ENCODE measurements around the gene SH3PXD2B.
A peak's percentile ranks its signal among the peaks of the same experiment; 100 is the strongest.

SH3PXD2B gene

DNA sequence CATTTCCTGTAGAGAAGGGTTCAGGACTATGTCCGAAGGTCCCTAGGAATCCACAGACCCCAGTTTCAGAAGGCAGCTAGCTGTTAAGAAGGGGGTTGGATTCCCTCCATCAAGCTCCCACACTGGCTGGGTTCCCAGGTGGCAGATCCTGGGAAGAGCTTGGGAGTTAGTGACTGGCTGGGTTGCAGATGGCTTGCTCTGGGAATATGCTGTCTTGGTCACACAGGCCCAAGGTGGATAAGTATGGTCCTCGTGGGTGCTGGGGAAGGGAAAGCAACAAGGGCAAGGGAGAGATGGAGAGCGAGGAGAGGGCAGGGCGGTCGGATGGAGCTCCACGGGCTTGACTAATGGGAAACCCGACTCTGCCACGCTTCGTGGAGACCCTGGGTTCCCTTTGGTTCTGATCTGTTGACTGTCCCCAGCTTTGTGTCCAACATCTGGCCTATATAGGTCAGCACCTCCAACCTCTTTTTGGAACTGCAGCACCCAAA is 17.4 kb downstream of the SH3PXD2B start:
- no peak for DNase-seq
- no peak for ATAC-seq

DNA sequence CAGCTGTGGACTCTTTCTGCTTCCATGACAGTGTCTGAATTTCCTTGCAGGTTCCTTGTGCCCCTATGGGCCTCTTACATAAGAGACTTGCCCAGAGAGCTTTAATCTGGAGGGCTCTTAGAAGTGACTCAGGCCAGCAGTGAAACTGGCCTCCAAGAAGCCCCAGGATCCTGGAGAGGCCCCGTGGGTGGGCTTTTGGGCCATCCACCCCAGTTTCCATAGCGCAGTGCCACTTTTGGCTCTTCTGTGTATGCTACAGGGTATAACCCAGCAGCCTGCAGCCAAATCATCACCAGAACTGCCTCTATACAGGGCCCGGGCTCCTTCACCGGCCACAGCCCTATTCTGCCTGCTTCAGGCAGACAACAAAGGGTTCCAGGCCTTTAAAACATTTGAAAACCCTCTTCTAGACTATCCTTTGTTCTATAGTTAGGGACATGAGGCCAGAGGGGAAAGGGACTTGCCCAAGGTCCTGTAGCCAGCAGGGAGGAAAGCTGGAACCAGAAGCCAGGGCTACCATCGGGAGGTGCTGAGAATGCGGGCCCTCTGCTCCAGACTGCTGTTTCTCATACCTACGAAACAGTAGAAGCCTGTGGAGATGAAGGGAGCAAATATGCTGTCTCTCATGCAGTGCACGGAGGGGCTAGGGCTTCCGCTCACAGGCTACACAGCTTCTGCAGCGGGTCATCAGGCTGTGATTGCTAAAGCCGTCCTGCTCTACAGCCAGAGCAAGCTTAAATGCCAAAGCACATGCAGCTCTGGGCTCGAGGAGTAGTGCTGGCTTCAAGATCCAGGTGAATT is 18.0 kb downstream of the SH3PXD2B start:
- DNase-seq (no peak), ATAC-seq (no peak)

DNA sequence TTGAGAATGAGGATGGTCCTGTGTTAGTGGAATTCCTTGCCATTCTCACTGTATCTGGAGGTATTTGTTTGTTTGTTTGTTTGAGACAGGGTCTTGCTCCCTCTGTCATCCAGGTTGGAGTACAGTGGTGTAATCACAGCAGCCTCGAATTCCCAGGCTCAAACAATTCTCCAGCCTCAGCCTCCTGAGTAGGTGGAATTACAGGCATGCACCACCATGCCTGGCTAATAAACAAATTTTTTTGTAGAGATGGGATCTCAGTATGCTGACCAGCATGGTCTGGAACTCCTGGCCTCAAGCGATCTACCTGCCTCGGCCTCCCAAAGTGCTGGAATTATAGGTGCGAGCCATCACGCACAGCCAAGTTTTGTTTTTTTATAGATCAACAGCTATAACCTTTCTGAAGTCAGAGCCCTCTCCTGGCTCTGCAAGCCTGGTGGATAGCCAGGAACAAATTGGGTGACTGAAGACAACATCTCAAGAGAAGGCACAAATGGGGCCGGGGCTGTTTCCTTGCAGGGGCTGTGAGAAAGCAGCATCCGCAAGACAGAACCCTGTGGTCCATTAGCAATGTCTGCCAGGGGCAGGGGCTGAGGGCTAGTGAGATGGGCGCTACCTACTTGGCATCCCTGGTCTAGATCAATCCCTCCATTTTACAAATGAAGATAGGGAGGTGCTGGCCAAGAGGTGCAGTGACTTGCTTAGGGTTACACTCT is 18.8 kb downstream of the SH3PXD2B start:
- ATAC-seq (no peak), DNase-seq (no peak)

DNA sequence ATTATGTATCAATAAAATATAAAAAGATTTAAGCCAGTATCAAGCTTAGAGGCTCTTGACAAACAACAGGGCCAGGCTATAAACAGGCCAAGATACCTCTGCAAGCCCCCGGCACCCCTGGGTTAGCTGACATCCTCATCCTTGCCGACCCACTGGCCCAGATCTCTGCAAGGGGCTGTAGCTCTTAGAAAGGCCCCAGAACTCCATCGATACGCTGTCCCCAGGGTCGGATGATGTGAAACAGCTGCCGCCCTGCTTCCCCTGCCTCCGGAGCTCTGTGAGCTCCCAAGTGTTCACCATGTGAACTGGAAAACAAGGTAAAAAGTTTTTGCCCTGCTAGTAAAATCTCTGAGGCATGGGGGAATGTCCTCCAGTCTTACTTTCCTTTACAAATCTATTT is 20.1 kb downstream of the SH3PXD2B start:
- ATAC-seq, result no peak
- DNase-seq, result no peak

DNA sequence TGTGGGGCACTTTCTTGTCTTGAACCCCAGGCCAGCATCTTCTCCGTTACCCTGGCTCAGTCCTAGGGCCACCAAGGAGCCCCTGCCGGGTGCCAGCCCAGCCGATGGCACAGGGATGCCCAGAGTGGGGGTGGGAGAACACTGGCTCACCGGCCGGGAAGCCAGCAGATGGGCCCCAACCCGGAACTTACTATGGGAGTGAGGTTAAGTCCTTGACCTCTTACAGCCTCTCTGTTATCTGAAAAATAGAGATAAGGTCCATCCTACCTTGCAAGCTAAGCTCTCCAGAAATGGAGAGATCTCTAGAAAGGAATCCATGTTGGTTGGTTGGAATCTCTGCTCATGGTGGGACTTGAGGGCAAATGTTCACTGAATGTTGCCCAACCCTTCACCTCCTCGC is 20.8 kb downstream of the SH3PXD2B start:
- DNase-seq (no peak), ATAC-seq (no peak)

DNA sequence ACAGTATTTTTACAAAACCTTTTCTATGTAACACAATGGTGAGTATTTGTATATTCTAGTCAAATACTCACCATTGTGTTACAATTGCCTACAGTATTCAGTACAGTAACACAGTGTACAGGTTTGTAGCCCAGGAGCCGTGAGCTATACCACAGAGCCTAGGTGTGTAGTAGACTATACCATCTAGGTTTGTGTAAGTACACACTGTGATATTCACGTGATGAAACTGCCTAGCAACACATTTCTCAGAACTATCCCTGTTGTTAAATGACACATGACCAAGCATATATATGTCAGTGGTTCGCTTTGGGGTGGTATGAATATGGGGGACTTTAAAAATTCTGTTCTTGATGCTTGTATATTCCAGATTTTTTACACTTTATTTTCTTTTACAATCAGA is 21.3 kb downstream of the SH3PXD2B start:
- ATAC-seq, result no peak
- DNase-seq, result no peak

DNA sequence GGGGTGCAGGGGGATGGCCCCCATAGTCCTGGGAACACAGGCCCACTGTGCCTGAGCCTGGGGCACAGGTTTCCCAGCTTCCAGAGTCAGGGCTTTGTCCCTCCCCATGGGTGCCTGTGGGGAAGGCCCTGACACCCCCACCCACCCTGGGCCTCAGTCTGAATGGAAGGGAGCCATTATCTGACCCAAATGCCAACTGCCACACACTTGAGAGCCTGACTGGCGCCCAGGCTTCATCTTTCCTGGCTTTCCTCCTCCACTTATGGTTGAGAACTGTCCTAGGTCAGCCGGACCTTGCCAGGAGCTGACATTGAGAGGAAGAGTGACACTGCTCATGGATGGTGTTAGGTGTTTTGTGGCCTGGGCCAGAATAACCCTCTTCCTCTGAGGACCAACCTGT is 24.0 kb downstream of the SH3PXD2B start:
- no peak for ATAC-seq
- no peak for DNase-seq

DNA sequence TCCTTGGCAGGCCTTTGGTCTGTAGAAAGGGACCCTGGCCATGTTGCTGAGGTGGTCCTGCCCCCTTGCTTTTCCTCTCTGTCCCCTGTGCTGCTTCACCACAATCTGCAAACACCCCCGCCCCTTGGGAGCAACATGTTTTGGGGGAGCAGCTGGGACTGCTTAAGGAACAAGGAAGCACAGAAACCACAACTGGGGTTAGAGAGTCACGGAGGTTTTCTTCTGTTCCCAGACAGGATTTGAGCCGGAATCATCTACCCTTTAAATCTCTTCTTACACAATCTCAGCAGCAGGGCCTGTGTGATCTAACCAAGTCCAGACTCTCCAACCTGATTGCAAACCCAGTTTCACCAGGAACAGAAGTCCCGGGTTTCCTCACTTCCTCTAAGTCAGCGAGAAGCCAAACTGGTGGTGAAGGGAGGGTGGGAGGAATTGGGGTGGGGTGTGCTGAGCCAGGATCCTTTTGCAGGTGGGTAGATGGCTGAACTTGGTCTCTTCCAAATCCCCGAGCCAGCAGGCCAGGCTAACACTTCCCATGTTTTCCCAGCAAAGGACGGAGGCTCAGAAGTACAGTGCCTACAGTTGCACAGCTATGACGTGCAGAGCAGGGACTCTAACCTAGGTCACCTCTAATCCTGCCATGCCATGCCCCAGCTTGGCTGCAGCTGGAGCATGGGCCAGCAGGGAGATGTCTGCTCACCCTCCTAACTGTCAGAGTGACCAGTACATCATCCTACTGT is 25.0 kb downstream of the SH3PXD2B start:
- ATAC-seq, result no peak
- no peak for DNase-seq

DNA sequence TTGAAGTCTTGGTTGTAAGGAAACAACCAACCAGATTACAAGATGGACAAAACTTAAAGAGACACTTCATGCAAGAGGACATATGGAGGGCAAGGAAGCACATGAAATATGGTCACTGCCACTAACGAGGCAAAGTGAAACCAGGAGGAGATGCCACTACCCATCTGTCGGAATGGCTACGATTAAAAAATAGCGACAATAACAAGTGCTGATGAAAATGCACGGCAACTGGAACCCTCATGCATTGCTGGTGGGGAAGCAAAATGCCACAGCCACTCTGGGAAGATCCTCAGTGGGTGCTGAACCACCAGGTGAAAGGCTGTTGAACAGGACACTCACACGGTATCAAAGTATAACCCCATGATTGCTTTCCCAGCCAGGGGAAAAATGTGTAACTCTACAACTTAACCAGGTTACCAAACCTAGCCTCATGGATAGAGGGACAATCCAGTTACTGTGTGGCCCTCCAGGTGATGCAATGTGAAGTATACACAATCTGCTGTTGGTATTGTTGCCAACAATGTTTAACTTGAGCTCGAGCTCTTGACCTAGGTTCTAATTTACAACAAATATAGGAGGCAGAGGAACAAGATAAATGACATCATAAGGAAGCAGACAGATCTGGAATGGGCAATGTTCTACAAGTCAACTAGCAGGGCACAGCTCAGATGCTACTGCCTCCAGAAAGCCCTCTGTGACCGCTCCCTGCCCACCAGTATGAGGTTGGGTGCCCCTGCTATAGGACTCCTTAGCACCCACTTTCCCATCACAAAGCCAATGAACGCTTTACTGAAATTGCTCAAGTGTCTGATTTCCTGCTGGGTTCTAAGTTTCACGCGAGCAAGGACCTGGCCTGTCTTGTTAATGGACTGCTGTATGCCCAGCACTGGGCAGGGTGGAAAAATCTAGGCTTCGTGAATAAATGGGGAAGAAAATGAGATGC is 25.8 kb downstream of the SH3PXD2B start:
- DNase-seq (no peak), ATAC-seq (no peak)

DNA sequence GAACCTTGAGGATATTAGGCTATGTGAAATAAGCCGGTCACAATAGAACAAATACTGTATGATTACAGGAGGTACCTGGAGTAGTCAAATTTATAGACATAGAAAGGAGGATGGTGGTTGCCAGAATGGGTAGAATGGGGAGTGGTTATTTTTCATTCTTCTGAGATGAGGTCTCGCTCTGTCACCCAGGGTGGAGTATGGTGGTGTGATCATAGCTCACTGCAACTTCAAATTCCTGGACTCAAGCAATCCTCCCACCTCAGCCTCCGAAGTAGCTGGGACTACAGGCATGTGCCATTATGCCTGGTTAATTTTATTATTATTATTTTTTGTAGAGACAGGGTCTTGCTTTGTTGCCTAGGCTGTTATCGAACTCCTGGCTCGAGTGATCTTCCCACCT is 27.1 kb downstream of the SH3PXD2B start:
- no peak for DNase-seq
- no peak for ATAC-seq

DNA sequence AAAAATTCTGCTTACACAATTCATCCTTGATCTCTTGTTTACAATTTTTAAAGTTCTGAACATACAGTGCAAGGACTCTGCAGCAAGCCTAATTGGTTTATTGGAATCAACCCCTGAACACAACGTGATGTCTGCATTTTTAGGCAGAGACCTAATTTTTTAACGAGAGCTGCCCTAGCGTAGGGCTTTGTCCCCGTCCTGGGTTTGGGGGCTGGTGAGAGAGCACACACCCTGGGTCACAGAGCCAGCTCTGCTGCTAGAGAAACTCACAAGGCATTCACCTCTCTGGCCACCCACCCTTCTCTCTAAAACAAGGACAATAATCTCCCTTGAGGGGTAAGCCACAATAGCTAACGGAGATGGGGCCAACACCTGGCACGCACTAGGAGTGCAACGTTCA is 28.2 kb downstream of the SH3PXD2B start:
- ATAC-seq, result no peak
- no peak for DNase-seq

DNA sequence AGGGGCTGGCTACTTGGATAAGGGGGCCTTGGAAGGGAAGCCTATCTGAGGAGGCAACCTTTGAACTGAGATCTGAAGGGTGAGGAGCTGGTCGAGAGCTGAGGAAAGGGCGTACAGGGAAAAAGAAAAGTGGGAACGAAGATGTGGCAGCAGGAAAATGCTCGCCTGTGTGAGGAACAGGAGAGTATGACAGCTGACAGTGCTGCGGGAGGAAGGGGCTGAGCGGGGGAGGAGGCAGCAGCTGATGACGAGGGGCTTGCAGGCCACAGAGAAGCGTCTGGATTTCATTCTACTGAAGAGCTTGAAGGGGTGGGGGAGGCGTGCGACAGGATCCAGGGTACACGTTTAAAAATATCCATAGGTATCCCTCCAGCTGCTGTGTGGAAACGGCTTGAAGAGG is 28.9 kb downstream of the SH3PXD2B start:
- ATAC-seq (no peak), DNase-seq (no peak)

DNA sequence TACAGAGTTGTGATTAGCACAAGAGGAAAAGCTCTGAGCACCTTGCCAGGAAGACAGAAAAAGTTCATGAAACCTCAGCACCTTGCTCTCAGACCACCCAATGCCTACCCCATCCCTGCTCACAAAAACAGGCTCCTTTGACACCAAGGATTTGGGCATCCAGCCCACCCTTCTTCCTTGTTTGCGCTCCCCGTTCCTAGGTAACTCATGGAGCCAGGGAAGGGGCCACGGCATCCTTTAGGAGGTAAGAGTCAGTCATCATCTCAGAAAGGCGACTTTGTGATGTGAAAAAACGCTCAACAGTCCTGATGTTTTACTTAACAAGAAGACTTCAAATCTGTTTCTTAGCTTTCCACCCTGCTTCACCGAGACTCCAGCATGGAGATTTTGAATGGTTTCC is 29.5 kb downstream of the SH3PXD2B start:
- no peak for ATAC-seq
- DNase-seq, result no peak

DNA sequence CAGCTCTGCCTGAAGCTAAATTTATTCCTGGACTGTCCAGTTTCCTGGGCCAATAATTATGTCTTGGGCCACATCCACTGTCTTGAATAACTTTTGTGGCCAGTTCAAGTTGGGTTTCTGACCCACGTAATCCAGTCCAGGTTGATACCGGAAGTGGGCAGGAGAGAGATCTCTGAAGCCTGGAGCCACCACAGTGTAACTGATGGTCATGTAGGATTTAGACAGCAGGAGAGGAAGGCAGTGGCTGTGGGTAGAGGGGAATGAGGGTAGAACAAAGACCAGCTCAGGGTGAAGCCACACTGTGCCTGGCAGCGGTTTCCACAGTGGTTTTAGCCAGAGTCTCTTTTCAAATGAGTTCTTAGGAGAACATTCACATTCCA is 30.2 kb downstream of the SH3PXD2B start:
- DNase-seq (no peak), ATAC-seq (no peak)

DNA sequence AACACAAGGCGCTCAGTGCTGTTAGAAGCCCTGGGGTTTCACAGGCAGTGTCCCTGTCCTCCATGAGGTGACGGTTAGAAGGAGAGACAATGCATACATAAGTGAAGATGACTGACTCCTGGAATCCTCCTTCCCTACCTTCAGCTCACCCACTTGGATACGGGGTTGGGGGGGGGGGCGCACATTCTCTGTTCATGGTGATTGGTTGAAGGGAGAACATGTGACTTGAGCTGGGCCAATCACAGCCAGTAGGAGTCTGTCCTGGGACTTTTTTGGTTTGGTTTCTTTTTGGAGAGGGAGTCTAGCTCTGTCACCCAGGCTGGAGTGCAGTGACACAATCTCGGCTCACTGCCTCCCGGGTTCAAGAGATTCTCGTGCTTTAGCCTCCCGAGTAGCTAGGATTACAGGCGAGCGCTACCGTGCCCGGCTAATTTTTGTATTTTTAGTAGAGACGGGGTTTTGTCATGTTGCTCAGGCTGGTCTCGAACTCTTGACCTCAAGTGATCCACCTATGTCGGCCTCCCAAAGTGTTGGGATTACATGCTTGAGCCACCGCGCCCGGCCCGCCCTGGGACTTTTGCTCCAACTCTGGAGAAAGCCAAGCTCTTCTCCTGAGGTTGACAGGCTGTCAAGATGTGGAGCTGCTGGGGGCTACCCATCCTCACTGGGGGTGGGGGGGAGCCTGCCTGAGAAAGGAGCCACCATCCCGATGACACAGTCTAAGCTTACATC is 30.8 kb downstream of the SH3PXD2B start:
- ATAC-seq, result no peak
- no peak for DNase-seq

DNA sequence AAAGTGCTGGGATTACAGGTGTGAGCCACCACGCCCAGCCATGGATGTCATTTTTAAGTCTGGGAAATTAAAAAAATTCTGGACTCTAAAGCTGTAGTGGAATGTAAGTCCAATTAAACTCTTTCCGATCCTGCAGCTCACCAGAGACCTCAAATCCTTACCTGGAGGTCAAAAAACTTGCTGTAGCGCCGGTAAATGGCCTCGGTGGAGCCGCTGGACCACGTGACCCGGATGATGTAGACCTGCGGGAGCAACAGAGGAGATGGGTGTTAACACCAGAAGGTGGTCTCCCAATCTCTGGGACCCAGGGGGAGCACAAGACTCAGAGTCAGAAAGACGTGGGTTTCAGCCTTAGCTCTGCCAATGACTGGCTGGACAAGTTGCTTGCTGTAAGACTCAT is 32.1 kb downstream of the SH3PXD2B start:
- no peak for ATAC-seq
- no peak for DNase-seq

DNA sequence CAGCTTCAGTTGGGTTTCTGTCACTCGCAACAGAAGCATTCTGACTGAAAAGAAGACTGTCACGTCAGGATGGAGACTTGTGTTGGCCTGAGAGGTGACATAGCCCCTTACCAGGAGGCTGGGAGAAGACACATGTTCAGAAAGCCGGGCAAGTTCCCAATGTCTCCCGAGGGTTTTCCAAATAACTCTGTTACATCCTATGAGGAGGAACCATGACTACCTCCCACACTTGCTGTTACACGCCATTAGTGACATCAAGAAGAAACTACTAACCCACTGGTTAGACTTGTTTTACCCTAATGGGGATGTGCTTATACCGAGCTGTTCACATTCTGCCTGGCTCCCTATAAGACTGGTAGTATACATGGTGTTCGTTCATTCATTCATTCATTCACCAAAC is 33.3 kb downstream of the SH3PXD2B start:
- no peak for ATAC-seq
- DNase-seq, result no peak

DNA sequence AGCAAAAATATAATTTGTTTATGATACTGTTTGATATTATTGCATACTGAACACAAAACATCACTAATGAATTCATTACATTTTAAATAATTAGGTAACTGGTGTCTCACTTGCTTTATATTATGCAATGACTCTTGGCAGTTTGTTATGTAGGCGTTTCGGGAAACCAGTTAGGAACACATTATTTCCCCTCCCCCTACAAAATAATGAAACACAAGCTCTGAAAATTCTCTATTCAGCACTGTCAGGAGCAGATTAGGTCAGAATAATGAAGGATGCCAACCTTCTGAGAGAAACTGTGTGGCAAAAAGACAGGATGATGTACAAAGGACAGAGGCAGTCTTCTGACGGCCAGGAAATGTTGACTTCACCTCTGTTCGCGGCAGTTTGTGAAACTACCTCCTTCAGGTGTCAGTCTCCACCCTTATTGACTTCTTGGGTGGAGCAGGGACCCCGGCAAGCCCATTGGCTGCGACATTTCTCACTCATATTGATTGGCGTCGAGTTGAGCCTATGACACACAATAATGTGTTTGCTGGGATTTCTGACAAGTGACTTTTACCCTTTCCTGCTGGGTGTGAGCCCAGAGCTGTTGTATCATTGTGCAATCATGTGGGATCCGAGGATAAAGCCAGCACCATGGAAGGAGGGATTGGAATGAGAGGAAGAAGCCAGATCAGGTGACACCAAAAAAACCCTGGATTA is 33.9 kb downstream of the SH3PXD2B start:
- ATAC-seq (peak; percentile 37), DNase-seq (no peak)

DNA sequence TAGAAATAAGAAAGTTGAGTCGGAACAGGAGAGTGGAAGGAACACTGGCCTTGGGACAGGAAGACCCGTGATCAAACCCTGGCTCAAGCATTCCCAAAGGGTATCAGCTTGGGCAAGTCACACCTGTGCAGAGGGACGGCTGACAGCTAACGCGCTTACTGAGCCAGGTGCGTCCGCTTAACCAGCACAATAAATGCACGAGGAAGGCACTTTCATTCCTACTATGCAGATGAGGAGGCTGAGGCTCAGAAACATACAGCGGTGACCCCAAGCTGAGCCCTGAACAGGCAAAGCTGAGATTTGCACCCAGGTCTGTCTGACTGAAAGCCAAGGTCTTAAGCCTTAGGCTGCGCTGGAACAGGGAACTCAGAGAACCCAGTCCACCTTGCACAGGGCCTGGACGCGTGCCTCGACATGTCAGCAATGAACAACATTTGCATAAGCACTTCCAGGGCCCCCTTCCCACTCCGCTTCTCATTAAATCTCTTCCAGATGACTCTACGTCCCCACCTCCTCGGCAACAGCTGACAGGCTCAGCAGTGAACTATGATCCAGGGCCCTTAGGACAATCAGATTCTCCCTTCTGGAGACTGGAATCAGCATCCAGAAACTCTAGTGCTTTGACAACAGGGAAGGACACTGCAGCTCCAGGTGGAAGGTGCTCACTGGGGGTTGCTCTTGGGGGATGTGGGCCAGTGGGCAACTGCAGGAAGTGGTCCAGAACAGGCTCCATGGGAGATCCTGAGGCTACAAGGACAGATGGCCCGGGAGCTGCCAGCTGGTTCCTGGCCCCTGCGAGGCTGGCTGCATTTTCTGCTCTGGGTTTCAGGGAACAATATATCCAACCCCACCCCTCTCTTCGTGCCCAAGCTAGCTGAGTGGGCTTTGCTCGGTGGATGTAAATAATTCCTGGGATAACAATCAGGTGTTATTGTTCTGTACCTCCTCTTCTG is 35.2 kb downstream of the SH3PXD2B start:
- ATAC-seq, result no peak
- no peak for DNase-seq
